Endometrial microvascular endothelial cells (primary cell): ENCODE measurements around the gene FBLN2. TPM values are rescaled to one million over a fixed set of nuclear protein-coding genes. Genes with fewer than 3 reads are reported as not detected.

ENCODE experiments used
- in situ Hi-C: cut with HindIII; loops from 2 replicates; pipeline ENCODE4 v1.10.0; 2017; ENCODE audit warnings: low sequenced_read_pairs, low pct_unique_long_range_greater_than_20kb; ENCODE audit errors: inconsistent ontology term
- total RNA-seq: library from RNA; depleted of rRNA; stranded (reverse); fragments of >200 nt; gene quantifications from one replicate; pipeline ENCODE4 v1.2.3, GENCODE V29; 2015; ENCODE audit errors: inconsistent ontology term

Gene FBLN2
- total RNA-seq, 1 donor from 2014 or later, result 0.37 TPM

GRCh38 chr3:13588993-13589392 lies 40.1 kb downstream of the FBLN2 start:
- in situ Hi-C loops, result no loop called here

- in situ Hi-C loops, result no loop called here
Measured at GRCh38 chr3:13590841-13591520, 42.1 kb downstream of the FBLN2 start.

- in situ Hi-C loops, result no loop called here
Measured at GRCh38 chr3:13593615-13594014, 44.7 kb downstream of the FBLN2 start.

- in situ Hi-C loops, result no loop called here
Measured at GRCh38 chr3:13594146-13594545, 45.2 kb downstream of the FBLN2 start.

GRCh38 chr3:13594991-13595421 lies 46.1 kb downstream of the FBLN2 start:
- in situ Hi-C loops, result no loop called here

- in situ Hi-C loops, result no loop called here
Measured at GRCh38 chr3:13595485-13595884, 46.6 kb downstream of the FBLN2 start.

- in situ Hi-C loops, result no loop called here
Measured at GRCh38 chr3:13596426-13597205, 47.7 kb downstream of the FBLN2 start.

- in situ Hi-C loops, result no loop called here
Measured at GRCh38 chr3:13597661-13598060, 48.7 kb downstream of the FBLN2 start.

- in situ Hi-C loops, result no loop called here
Measured at GRCh38 chr3:13598201-13598600, 49.3 kb downstream of the FBLN2 start.

GRCh38 chr3:13598926-13599886 lies 50.3 kb downstream of the FBLN2 start:
- in situ Hi-C loops, result no loop called here

GRCh38 chr3:13599887-13600450 lies 51.0 kb downstream of the FBLN2 start:
- in situ Hi-C loops, result no loop called here

GRCh38 chr3:13600950-13601691 lies 52.2 kb downstream of the FBLN2 start:
- in situ Hi-C loops, result no loop called here

GRCh38 chr3:13601692-13602080 lies 52.8 kb downstream of the FBLN2 start:
- in situ Hi-C loops, result no loop called here

- in situ Hi-C loops, result no loop called here
Measured at GRCh38 chr3:13605555-13605954, 56.6 kb downstream of the FBLN2 start.

GRCh38 chr3:13607821-13608597 lies 59.1 kb downstream of the FBLN2 start:
- in situ Hi-C loops, result no loop called here

GRCh38 chr3:13608969-13609725 lies 60.2 kb downstream of the FBLN2 start:
- in situ Hi-C loops, result no loop called here

- in situ Hi-C loops, result no loop called here
Measured at GRCh38 chr3:13610006-13610570, 61.2 kb downstream of the FBLN2 start.
